HepG2 (cell line): ENCODE data around the gene DNALI1. TPM values are rescaled to one million over a fixed set of nuclear protein-coding genes. Genes with fewer than 3 reads are reported as not detected.

Source experiments
- ATAC-seq: fragments of 200-7000 bp; cut with Tn5 transposase; 3 replicates; pipeline ENCODE4 v1.9.1; 2020; ENCODE audit warnings: mild to moderate bottlenecking, moderate library complexity
- BruUV-seq: library from RNA; stranded (reverse); fragments of 400-500 nt; replicated peaks from 2 replicates; lab custom pipeline; 2021; lab: Mats Ljungman, UMichigan
- CTCF ChIA-PET: fragments of 300-600 bp; formaldehyde crosslinking; extraction: SDS; loops from one replicate; lab custom pipeline; 2021; ENCODE audit warnings: low total read pairs, inconsistent platforms, low intra/inter-chr PET ratio; lab: Yijun Ruan, JAX
- POLR2A ChIA-PET: fragments of 350-600 bp; sonication (Branson Sonifier 250); formaldehyde crosslinking; loops from one replicate; lab custom pipeline; 2020; ENCODE audit warnings: antibody characterized with exemption, inconsistent platforms; lab: Yijun Ruan, JAX
- DNase-seq: peaks from one replicate; pipeline ENCODE4 v3.0.0-alpha.2; 2015; ENCODE audit warnings: low spot score
- FAIRE-seq: peaks from 3 replicates; lab custom pipeline; 2011; peaks lifted over from hg19 to GRCh38; lab: Jason Lieb, UNC
- H2AFZ ChIP-seq: one replicate; pipeline ENCODE4 v1.6.1; 2011; ENCODE audit warnings: low read length, inconsistent platforms
- H3K27ac ChIP-seq: fragments of 300-600 bp; 3 replicates; pipeline ENCODE4 v1.8.0; 2011; ENCODE audit warnings: mixed run types, mild to moderate bottlenecking, mixed read lengths, low read length, inconsistent platforms; ENCODE audit not compliant: insufficient read depth; ENCODE audit errors: extremely low read length
- H3K27me3 ChIP-seq, 2 experiments: fragments of 200-600 bp in 1 of 2; 2 replicates in 1 of 2; 3 replicates in 1 of 2; pipeline versions ENCODE4 v1.6.0 to v1.8.0; 2011; ENCODE audit warnings: low read length in 2 of 2, mild to moderate bottlenecking in 2 of 2, moderate library complexity in 2 of 2, inconsistent platforms in 1 of 2; ENCODE audit not compliant: insufficient read depth in 2 of 2, control insufficient read depth in 1 of 2
- H3K36me3 ChIP-seq, 2 experiments: fragments of 200-600 bp in 1 of 2; replicated peaks in 1 of 2; 2 replicates in 1 of 2; 3 replicates in 1 of 2; pipeline versions ENCODE4 v1.5.1 to v1.8.0; 2011; ENCODE audit warnings: low read length in 2 of 2, inconsistent platforms in 1 of 2; ENCODE audit not compliant: insufficient read depth in 2 of 2, control insufficient read depth in 1 of 2
- H3K4me1 ChIP-seq: 2 replicates; pipeline ENCODE4 v1.5.1; 2012; ENCODE audit warnings: low read length, inconsistent platforms; ENCODE audit not compliant: insufficient read depth
- H3K4me2 ChIP-seq: 2 replicates; pipeline ENCODE4 v1.6.0; 2011; ENCODE audit warnings: low read depth, low read length, inconsistent platforms
- H3K4me3 ChIP-seq, 3 experiments: fragments of 200-600 bp in 1 of 3; sonication (generic), shearing (Covaris generic) in 1 of 3; replicated peaks in 1 of 3; 2 replicates each; pipeline ENCODE4 v1.5.1; 2011 to 2016; ENCODE audit warnings: low read length in 3 of 3, inconsistent platforms in 2 of 3, low read depth in 2 of 3, mild to moderate bottlenecking in 2 of 3, control low read depth in 1 of 3, mixed read lengths in 1 of 3; ENCODE audit not compliant: insufficient read depth in 1 of 3
- H3K79me2 ChIP-seq: one replicate; pipeline ENCODE4 v1.6.1; 2011; ENCODE audit warnings: low read length, inconsistent platforms; ENCODE audit not compliant: insufficient read depth
- H3K9ac ChIP-seq: 2 replicates; pipeline ENCODE4 v1.6.0; 2011; ENCODE audit warnings: mild to moderate bottlenecking, low read depth, low read length, inconsistent platforms; ENCODE audit not compliant: insufficient read depth
- H3K9me3 ChIP-seq: 2 replicates; pipeline ENCODE4 v1.5.1; 2012; ENCODE audit warnings: mild to moderate bottlenecking, low read length
- H4K20me1 ChIP-seq: 2 replicates; pipeline ENCODE4 v1.6.0; 2011; ENCODE audit warnings: inconsistent platforms, mild to moderate bottlenecking, low read length, moderate library complexity; ENCODE audit not compliant: insufficient read depth
- GABPB1 ChIP-seq: IDR thresholded peaks from 2 replicates; pipeline ENCODE4 v1.6.1; 2016; ENCODE audit warnings: mild to moderate bottlenecking, missing genetic modification reagents, moderate library complexity, missing compliant biosample characterization
- KDM1A ChIP-seq: IDR thresholded peaks from 2 replicates; pipeline ENCODE4 v1.6.1; 2016; ENCODE audit warnings: missing compliant biosample characterization
- KLF13 ChIP-seq: sonication (generic); formaldehyde crosslinking; IDR thresholded peaks from 2 replicates; pipeline ENCODE4 v1.4.0; 2020; ENCODE audit warnings: mild to moderate bottlenecking, missing genetic modification reagents
- SIN3A ChIP-seq: IDR thresholded peaks from 2 replicates; pipeline ENCODE4 v1.6.1; 2011; ENCODE audit warnings: low read depth, mild to moderate bottlenecking, control low read depth, low read length, borderline replicate concordance
- ZBTB21 ChIP-seq: sonication (generic); formaldehyde crosslinking; IDR thresholded peaks from 2 replicates; pipeline ENCODE4 v1.4.0; 2020; ENCODE audit warnings: missing genetic modification reagents
- ZNF563 ChIP-seq: sonication (generic); formaldehyde crosslinking; IDR thresholded peaks from 2 replicates; pipeline ENCODE4 v1.8.0; 2022; ENCODE audit warnings: mild to moderate bottlenecking, moderate library complexity, missing genetic modification reagents
- ZNF607 ChIP-seq: sonication (generic); formaldehyde crosslinking; IDR thresholded peaks from 2 replicates; pipeline ENCODE4 v1.5.1; 2020; ENCODE audit warnings: missing genetic modification reagents, mild to moderate bottlenecking, borderline replicate concordance
- WGBS: methylation state at CpG from one replicate; pipeline ENCODE4 v1.1.6; 2017; ENCODE audit warnings: low lambda C conversion rate; 5-methylcytosine and 5-hydroxymethylcytosine counted together
- in situ Hi-C: cut with HindIII; loops from 2 replicates; pipeline ENCODE4 v1.10.0; 2017; ENCODE audit warnings: low pct_unique_long_range_greater_than_20kb; ENCODE audit not compliant: extremely low pct_ligation_motif_present
- intact Hi-C: fragments of 100-400 bp; cut with micrococcal nuclease; formaldehyde crosslinking; loops from one replicate; pipeline ENCODE4 v1.10.0; 2022; ENCODE audit not compliant: unreplicated experiment
- polyA plus RNA-seq, 8 experiments: library from polyadenylated mRNA; depleted of rRNA in 3 of 8; stranded (reverse) in 7 of 8; unstranded in 1 of 8; fragments of >200 nt; fragmentation: Illumina TruSeq in 4 of 8; extraction: Trizol in 4 of 8; gene quantifications; 2 replicates each; pipeline versions ENCODE4 v1.2.1 to v1.2.3, GENCODE V29; 2011 to 2016; ENCODE audit warnings: low read depth in 4 of 8, missing spikeins in 1 of 8, mixed read lengths in 1 of 8; ENCODE audit not compliant: insufficient read depth in 1 of 8
- total RNA-seq, 5 experiments: library from RNA; depleted of rRNA; stranded (reverse); fragments of >200 nt; fragmentation: Illumina TruSeq; extraction: Trizol; gene quantifications; 2 replicates each; pipeline ENCODE4 v1.2.3, GENCODE V29; 2016; ENCODE audit warnings: low read depth in 1 of 5
- TF ChIP-seq, protein P1 (sequence below): sonication (generic); formaldehyde crosslinking; IDR thresholded peaks from 2 replicates; pipeline ENCODE4 v1.8.0; 2022; ENCODE audit warnings: mild to moderate bottlenecking, missing genetic modification reagents, moderate library complexity
- TF ChIP-seq, protein P2 (sequence below): sonication (generic); formaldehyde crosslinking; IDR thresholded peaks from 2 replicates; pipeline ENCODE4 v1.5.0; 2020; ENCODE audit warnings: mild to moderate bottlenecking, low read depth, missing genetic modification reagents, borderline replicate concordance
- TF ChIP-seq, protein P3 (sequence below): sonication (generic); formaldehyde crosslinking; IDR thresholded peaks from 2 replicates; pipeline ENCODE4 v1.5.0; 2020; ENCODE audit warnings: missing genetic modification reagents, mild to moderate bottlenecking, borderline replicate concordance

Gene DNALI1
- total and polyA plus RNA-seq, 2 of the 13 experiments (the other 11 are each of a cell fraction or from before 2014, with no cell fraction given), result 0.42 to 0.70 TPM

DNA sequence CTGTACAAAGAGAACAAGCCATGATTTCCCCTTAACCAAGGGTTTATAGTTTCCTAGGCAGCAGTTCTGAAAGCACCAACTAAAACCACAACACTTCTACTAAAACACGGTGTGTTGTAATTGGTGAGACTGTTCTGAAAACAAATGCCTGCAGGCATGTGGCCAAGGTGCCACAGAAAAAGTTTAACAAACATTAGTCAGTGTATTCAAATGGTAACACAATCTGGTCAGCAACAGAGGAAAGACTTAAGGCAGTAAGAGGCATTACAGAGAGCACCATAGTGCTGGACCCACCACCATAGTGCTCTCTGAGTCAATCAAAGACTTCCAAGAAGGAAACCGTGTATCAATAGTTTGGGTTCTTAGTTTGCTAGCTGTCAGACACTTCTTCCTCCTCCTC is 19.4 kb upstream of the DNALI1 start:
- no peak for FAIRE-seq
- peaks cover 11 to 42% of the 10 kb centered on the region in 2 experiments; a peak in 4 of 5 replicates for H3K36me3 ChIP-seq
- DNase-seq, result no peak
- H3K9ac ChIP-seq, result no peak overlapping the region
- intact Hi-C loops, result no loop called here
- no peaks in the 10 kb centered on the region for H4K20me1 ChIP-seq
- in situ Hi-C loops, result no loop called here
- no peak overlapping the region for H3K4me2 ChIP-seq
- ATAC-seq, result no peak; the same call in 2 of the 3 replicates
- no peak overlapping the region for H3K4me3 ChIP-seq
- CTCF ChIA-PET, result no interaction called here
- POLR2A ChIA-PET, result interaction anchor here (1.8 to 2.6 kb wide), 2 partner anchors 17 to 23 kb away, joined by 6 to 15 read pairs; partner anchors contain the start of genes MEAF6 and SNIP1
- no peaks in the 10 kb centered on the region for H3K27me3 ChIP-seq
- H3K4me1 ChIP-seq, result peaks cover 55% of the 10 kb centered on the region
- BruUV-seq, result no TSS peak
- H3K27ac ChIP-seq, result peak overlapping the region; percentile 43
- no peaks in the 10 kb centered on the region for H3K9me3 ChIP-seq
- no peak overlapping the region for H2AFZ ChIP-seq
- WGBS, result 78% methylated on average over 2 of the region's 2 CpGs
- TF ChIP-seq, protein P1, sequence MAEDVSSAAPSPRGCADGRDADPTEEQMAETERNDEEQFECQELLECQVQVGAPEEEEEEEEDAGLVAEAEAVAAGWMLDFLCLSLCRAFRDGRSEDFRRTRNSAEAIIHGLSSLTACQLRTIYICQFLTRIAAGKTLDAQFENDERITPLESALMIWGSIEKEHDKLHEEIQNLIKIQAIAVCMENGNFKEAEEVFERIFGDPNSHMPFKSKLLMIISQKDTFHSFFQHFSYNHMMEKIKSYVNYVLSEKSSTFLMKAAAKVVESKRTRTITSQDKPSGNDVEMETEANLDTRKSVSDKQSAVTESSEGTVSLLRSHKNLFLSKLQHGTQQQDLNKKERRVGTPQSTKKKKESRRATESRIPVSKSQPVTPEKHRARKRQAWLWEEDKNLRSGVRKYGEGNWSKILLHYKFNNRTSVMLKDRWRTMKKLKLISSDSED, result no peak
- no peak for TF ChIP-seq ZNF563
- TF ChIP-seq ZBTB21, result no peak
- TF ChIP-seq KLF13 (CRISPR knock-in tag), result no peak
- TF ChIP-seq KDM1A (CRISPR knock-in tag), result no peak
- TF ChIP-seq GABPB1 (CRISPR knock-in tag), result no peak
- no peak for TF ChIP-seq ZNF607 (CRISPR knock-in tag)
- TF ChIP-seq, protein P2, sequence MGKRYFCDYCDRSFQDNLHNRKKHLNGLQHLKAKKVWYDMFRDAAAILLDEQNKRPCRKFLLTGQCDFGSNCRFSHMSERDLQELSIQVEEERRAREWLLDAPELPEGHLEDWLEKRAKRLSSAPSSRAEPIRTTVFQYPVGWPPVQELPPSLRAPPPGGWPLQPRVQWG (CRISPR knock-in tag), result no peak
- TF ChIP-seq SIN3A, result no peak
- TF ChIP-seq, protein P3, sequence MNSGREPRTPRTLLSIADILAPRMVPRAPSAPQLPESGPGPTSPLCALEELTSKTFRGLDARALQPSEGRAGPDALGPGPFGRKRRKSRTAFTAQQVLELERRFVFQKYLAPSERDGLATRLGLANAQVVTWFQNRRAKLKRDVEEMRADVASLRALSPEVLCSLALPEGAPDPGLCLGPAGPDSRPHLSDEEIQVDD (CRISPR knock-in tag), result no peak
- no peaks in the 10 kb centered on the region for H3K79me2 ChIP-seq
